HG02642 (cell line): ENCODE data around the gene HLCS.

Experiments used
- ATAC-seq: cut with Tn5 transposase; IDR thresholded peaks from one replicate; pipeline ENCODE4 v1.9.1; 2021; ENCODE audit warnings: mild to moderate bottlenecking; ENCODE audit not compliant: unreplicated experiment, poor library complexity

The HLCS gene

GRCh38 chr21:36890086-36890485 is 76.4 kb downstream of the HLCS start:
- no peak for ATAC-seq

- no peak for ATAC-seq
These were observed 77.1 kb downstream of the HLCS start for GRCh38 chr21:36889401-36889800.

GRCh38 chr21:36888466-36888865 is 78.0 kb downstream of the HLCS start:
- no peak for ATAC-seq

- no peak for ATAC-seq
These were observed 78.5 kb downstream of the HLCS start for GRCh38 chr21:36887963-36888362.

- no peak for ATAC-seq
These were observed 82.7 kb downstream of the HLCS start for GRCh38 chr21:36883532-36884486.

GRCh38 chr21:36882776-36883175 is 83.7 kb downstream of the HLCS start:
- no peak for ATAC-seq

GRCh38 chr21:36881228-36881627 is 85.2 kb downstream of the HLCS start:
- ATAC-seq = no peak

- ATAC-seq = no peak
These were observed 86.6 kb downstream of the HLCS start for GRCh38 chr21:36879827-36880226.

- ATAC-seq = no peak
These were observed 88.7 kb downstream of the HLCS start for GRCh38 chr21:36877741-36878140.

GRCh38 chr21:36874665-36875064 is 91.8 kb downstream of the HLCS start:
- no peak for ATAC-seq

GRCh38 chr21:36873513-36873912 is 93.0 kb downstream of the HLCS start:
- ATAC-seq = no peak

- no peak for ATAC-seq
These were observed 99.1 kb downstream of the HLCS start for GRCh38 chr21:36867291-36867905.

GRCh38 chr21:36866419-36866818 is 100.0 kb downstream of the HLCS start:
- no peak for ATAC-seq

- no peak for ATAC-seq
These were observed 101.5 kb downstream of the HLCS start for GRCh38 chr21:36864974-36865373.

GRCh38 chr21:36863260-36863659 is 103.2 kb downstream of the HLCS start:
- ATAC-seq = no peak

- no peak for ATAC-seq
These were observed 104.7 kb downstream of the HLCS start for GRCh38 chr21:36861595-36862323.

- ATAC-seq = no peak
These were observed 105.5 kb downstream of the HLCS start for GRCh38 chr21:36860736-36861594.

- ATAC-seq = no peak
These were observed 106.5 kb downstream of the HLCS start for GRCh38 chr21:36859744-36860501.

- ATAC-seq = no peak
These were observed 108.0 kb downstream of the HLCS start for GRCh38 chr21:36858320-36858957.
